Progenitor cell of endocrine pancreas (in vitro differentiated cells): Measurements from ENCODE around the gene KANSL1. TPM values are rescaled to one million over a fixed set of nuclear protein-coding genes. Genes with fewer than 3 reads are reported as not detected.

Source experiments
- DNase-seq: peaks from one replicate; pipeline ENCODE4 v3.0.0; 2021; ENCODE audit warnings: low spot score; ENCODE audit not compliant: unreplicated experiment
- H3K27ac Mint-ChIP-seq: 2 replicates; pipeline ENCODE4 v1.8.0; 2021; ENCODE audit warnings: mild to moderate bottlenecking, moderate library complexity, mixed read lengths
- H3K27me3 Mint-ChIP-seq: 2 replicates; pipeline ENCODE4 v1.8.0; 2021; ENCODE audit warnings: mixed read lengths
- H3K36me3 Mint-ChIP-seq: 2 replicates; pipeline ENCODE4 v1.8.0; 2022; ENCODE audit warnings: mixed read lengths; ENCODE audit not compliant: insufficient read depth
- H3K4me1 Mint-ChIP-seq: 2 replicates; pipeline ENCODE4 v1.8.0; 2021; ENCODE audit warnings: low read depth, mixed read lengths
- H3K4me3 Mint-ChIP-seq: 2 replicates; pipeline ENCODE4 v1.8.0; 2021; ENCODE audit warnings: low read depth, mild to moderate bottlenecking, moderate library complexity, mixed read lengths
- H3K9me3 Mint-ChIP-seq: 2 replicates; pipeline ENCODE4 v1.8.0; 2021; ENCODE audit warnings: low read depth, mixed read lengths
- CTCF ChIP-seq: fragments of 200-600 bp; sonication (generic); IDR thresholded peaks from one replicate; pipeline ENCODE4 v1.5.0; 2021; ENCODE audit warnings: antibody characterized with exemption, mild to moderate bottlenecking; ENCODE audit not compliant: unreplicated experiment
- total RNA-seq: library from RNA; stranded (reverse); gene quantifications from 2 replicates; pipeline ENCODE4 v1.2.1, GENCODE V29; 2021

KANSL1 gene
- total RNA-seq, 1 donor from 2014 or later = 173 TPM

- TF ChIP-seq CTCF = no peak
- no peak for DNase-seq
- Mint-ChIP-seq H3K36me3 (peaks cover 24% of the 10 kb centered on the region), H3K27ac (no peak overlapping the region), H3K4me1 (peaks cover 11% of the 10 kb centered on the region), H3K27me3 (no peaks in the 10 kb centered on the region), H3K9me3 (no peaks in the 10 kb centered on the region), H3K4me3 (no peak overlapping the region)
Measured at GRCh38 chr17:46063241-46063640, 130.0 kb downstream of the KANSL1 start.

- no peak overlapping the region for H3K4me3 Mint-ChIP-seq
- no peaks in the 10 kb centered on the region for H3K9me3 Mint-ChIP-seq
- peaks cover 10% of the 10 kb centered on the region for H3K4me1 Mint-ChIP-seq
- H3K36me3 Mint-ChIP-seq = peaks cover 16% of the 10 kb centered on the region
- DNase-seq = no peak
- H3K27me3 Mint-ChIP-seq = no peaks in the 10 kb centered on the region
- peak; percentile 48 for TF ChIP-seq CTCF
- peak overlapping the region; percentile 24 for H3K27ac Mint-ChIP-seq
Measured at GRCh38 chr17:46061435-46061834, 131.8 kb downstream of the KANSL1 start.

- peaks cover 10% of the 10 kb centered on the region for H3K4me1 Mint-ChIP-seq
- TF ChIP-seq CTCF = no peak
- H3K4me3 Mint-ChIP-seq = no peak overlapping the region
- no peak for DNase-seq
- H3K27me3 Mint-ChIP-seq = no peaks in the 10 kb centered on the region
- H3K36me3 Mint-ChIP-seq = peaks cover 15% of the 10 kb centered on the region
- no peaks in the 10 kb centered on the region for H3K9me3 Mint-ChIP-seq
- H3K27ac Mint-ChIP-seq = no peak overlapping the region
Measured at GRCh38 chr17:46060461-46060860, 132.8 kb downstream of the KANSL1 start.

- Mint-ChIP-seq H3K27me3 (no peaks in the 10 kb centered on the region), H3K4me1 (peaks cover 9% of the 10 kb centered on the region), H3K27ac (peak overlapping the region; percentile 64), H3K4me3 (no peak overlapping the region), H3K36me3 (peaks cover 14% of the 10 kb centered on the region), H3K9me3 (peaks cover under 1% of the 10 kb centered on the region)
- no peak for TF ChIP-seq CTCF
- DNase-seq = no peak
Measured at GRCh38 chr17:46059486-46059885, 133.7 kb downstream of the KANSL1 start.

GRCh38 chr17:46057366-46057765 is 135.9 kb downstream of the KANSL1 start:
- H3K27me3 Mint-ChIP-seq = no peaks in the 10 kb centered on the region
- no peak overlapping the region for H3K4me3 Mint-ChIP-seq
- H3K36me3 Mint-ChIP-seq = peaks cover 18% of the 10 kb centered on the region
- H3K27ac Mint-ChIP-seq = peak overlapping the region; percentile 90
- TF ChIP-seq CTCF = no peak
- H3K4me1 Mint-ChIP-seq = peaks cover 7% of the 10 kb centered on the region
- H3K9me3 Mint-ChIP-seq = peaks cover 3% of the 10 kb centered on the region
- DNase-seq = no peak
